OCI-LY7 (cell line): ENCODE data around the gene RAB8B.

Experiments
- EZH2phosphoT487 ChIP-seq: fragments of 200-600 bp; sonication (generic); IDR thresholded peaks from 2 replicates; pipeline ENCODE4 v1.6.1; 2018; ENCODE audit warnings: low read depth, borderline replicate concordance, mild to moderate bottlenecking, mixed run types, antibody characterized with exemption, low read length, moderate library complexity, mixed read lengths
- TF ChIP-seq, protein P1 (sequence below): fragments of 200-600 bp; sonication (generic); conservative IDR thresholded peaks from 2 replicates; pipeline ENCODE4 v1.5.1; 2014; ENCODE audit warnings: mild to moderate bottlenecking, antibody characterized with exemption, low read length, moderate library complexity, mixed read lengths

GRCh38 chr15:63312286-63312685 lies 122.9 kb downstream of the RAB8B start:
- no peak for TF ChIP-seq EZH2phosphoT487
- TF ChIP-seq, protein P1, sequence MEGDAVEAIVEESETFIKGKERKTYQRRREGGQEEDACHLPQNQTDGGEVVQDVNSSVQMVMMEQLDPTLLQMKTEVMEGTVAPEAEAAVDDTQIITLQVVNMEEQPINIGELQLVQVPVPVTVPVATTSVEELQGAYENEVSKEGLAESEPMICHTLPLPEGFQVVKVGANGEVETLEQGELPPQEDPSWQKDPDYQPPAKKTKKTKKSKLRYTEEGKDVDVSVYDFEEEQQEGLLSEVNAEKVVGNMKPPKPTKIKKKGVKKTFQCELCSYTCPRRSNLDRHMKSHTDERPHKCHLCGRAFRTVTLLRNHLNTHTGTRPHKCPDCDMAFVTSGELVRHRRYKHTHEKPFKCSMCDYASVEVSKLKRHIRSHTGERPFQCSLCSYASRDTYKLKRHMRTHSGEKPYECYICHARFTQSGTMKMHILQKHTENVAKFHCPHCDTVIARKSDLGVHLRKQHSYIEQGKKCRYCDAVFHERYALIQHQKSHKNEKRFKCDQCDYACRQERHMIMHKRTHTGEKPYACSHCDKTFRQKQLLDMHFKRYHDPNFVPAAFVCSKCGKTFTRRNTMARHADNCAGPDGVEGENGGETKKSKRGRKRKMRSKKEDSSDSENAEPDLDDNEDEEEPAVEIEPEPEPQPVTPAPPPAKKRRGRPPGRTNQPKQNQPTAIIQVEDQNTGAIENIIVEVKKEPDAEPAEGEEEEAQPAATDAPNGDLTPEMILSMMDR, result no peak
